HepG2 (cell line): ENCODE measurements around the gene GRIN3B. TPM values are rescaled to one million over a fixed set of nuclear protein-coding genes. Genes with fewer than 3 reads are reported as not detected.

Experiments used
- ATF7 ChIP-seq, 2 experiments: fragments of 450-650 bp in 1 of 2; sonication (generic) in 1 of 2; formaldehyde crosslinking in 1 of 2; IDR thresholded peaks; 2 replicates each; pipeline versions ENCODE4 v1.4.0 to v1.6.1; 2016 to 2020; ENCODE audit warnings: antibody characterized with exemption in 1 of 2, mild to moderate bottlenecking in 1 of 2, missing genetic modification reagents in 1 of 2
- CENPT ChIP-seq: sonication (generic); formaldehyde crosslinking; IDR thresholded peaks from 2 replicates; pipeline ENCODE4 v1.8.0; 2022; ENCODE audit warnings: low read depth, mild to moderate bottlenecking, moderate library complexity, missing genetic modification reagents
- CHCHD3 ChIP-seq: sonication (generic); formaldehyde crosslinking; IDR thresholded peaks from 2 replicates; pipeline ENCODE4 v1.8.0; 2022; ENCODE audit warnings: mild to moderate bottlenecking, missing genetic modification reagents, moderate library complexity
- DR1 ChIP-seq: sonication (generic); formaldehyde crosslinking; IDR thresholded peaks from 2 replicates; pipeline ENCODE4 v1.8.0; 2021; ENCODE audit warnings: mild to moderate bottlenecking, missing genetic modification reagents, inconsistent platforms
- GTF3A ChIP-seq: sonication (generic); formaldehyde crosslinking; conservative IDR thresholded peaks from 2 replicates; pipeline ENCODE4 v1.4.0; 2020; ENCODE audit warnings: mild to moderate bottlenecking, missing genetic modification reagents
- HOXA3 ChIP-seq: sonication (generic); formaldehyde crosslinking; IDR thresholded peaks from 2 replicates; pipeline ENCODE4 v1.5.0; 2020; ENCODE audit warnings: missing genetic modification reagents
- PAX8 ChIP-seq: sonication (generic); formaldehyde crosslinking; IDR thresholded peaks from 2 replicates; pipeline ENCODE4 v1.8.0; 2022; ENCODE audit warnings: mild to moderate bottlenecking, missing genetic modification reagents, borderline replicate concordance
- SKI ChIP-seq: fragments of 450-650 bp; IDR thresholded peaks from one replicate; pipeline ENCODE4 v1.6.1; 2018; ENCODE audit warnings: mild to moderate bottlenecking; ENCODE audit not compliant: partially characterized antibody
- SUZ12 ChIP-seq: fragments of 150-350 bp; IDR thresholded peaks from 2 replicates; pipeline ENCODE4 v1.6.1; 2014; ENCODE audit warnings: low read depth, low read length
- TBX3 ChIP-seq: fragments of 450-650 bp; IDR thresholded peaks from 2 replicates; pipeline ENCODE4 v1.6.1; 2017; ENCODE audit warnings: antibody characterized with exemption, mild to moderate bottlenecking, inconsistent platforms, borderline replicate concordance
- ZBTB20 ChIP-seq: sonication (generic); formaldehyde crosslinking; IDR thresholded peaks from 2 replicates; pipeline ENCODE4 v1.8.1; 2023; ENCODE audit warnings: missing genetic modification reagents, low read depth, mild to moderate bottlenecking, borderline replicate concordance
- ZNF12 ChIP-seq: sonication (generic); formaldehyde crosslinking; IDR thresholded peaks from 2 replicates; pipeline ENCODE4 v1.5.0; 2020; ENCODE audit warnings: missing genetic modification reagents
- ZNF256 ChIP-seq: sonication (generic); formaldehyde crosslinking; conservative IDR thresholded peaks from 2 replicates; pipeline ENCODE4 v1.4.0; 2020; ENCODE audit warnings: missing genetic modification reagents
- ZNF484 ChIP-seq: sonication (generic); formaldehyde crosslinking; IDR thresholded peaks from 2 replicates; pipeline ENCODE4 v1.5.1; 2020; ENCODE audit warnings: mild to moderate bottlenecking, low read depth, missing genetic modification reagents, borderline replicate concordance
- ZNF619 ChIP-seq: sonication (generic); formaldehyde crosslinking; IDR thresholded peaks from 2 replicates; pipeline ENCODE4 v1.4.0; 2020; ENCODE audit warnings: mild to moderate bottlenecking, missing genetic modification reagents
- ZNF788 ChIP-seq: sonication (generic); formaldehyde crosslinking; IDR thresholded peaks from 2 replicates; pipeline ENCODE4 v1.5.0; 2020; ENCODE audit warnings: mild to moderate bottlenecking, missing genetic modification reagents, borderline replicate concordance
- polyA plus RNA-seq, 8 experiments: library from polyadenylated mRNA; depleted of rRNA in 3 of 8; stranded (reverse) in 7 of 8; unstranded in 1 of 8; fragments of >200 nt; fragmentation: Illumina TruSeq in 4 of 8; extraction: Trizol in 4 of 8; gene quantifications; 2 replicates each; pipeline versions ENCODE4 v1.2.1 to v1.2.3, GENCODE V29; 2011 to 2016; ENCODE audit warnings: low read depth in 4 of 8, missing spikeins in 1 of 8, mixed read lengths in 1 of 8; ENCODE audit not compliant: insufficient read depth in 1 of 8
- total RNA-seq, 5 experiments: library from RNA; depleted of rRNA; stranded (reverse); fragments of >200 nt; fragmentation: Illumina TruSeq; extraction: Trizol; gene quantifications; 2 replicates each; pipeline ENCODE4 v1.2.3, GENCODE V29; 2016; ENCODE audit warnings: low read depth in 1 of 5
- TF ChIP-seq, protein P1 (sequence below): sonication (generic); formaldehyde crosslinking; IDR thresholded peaks from 2 replicates; pipeline ENCODE4 v1.4.0; 2020; ENCODE audit warnings: missing genetic modification reagents
- TF ChIP-seq, protein P2 (sequence below): sonication (generic); formaldehyde crosslinking; IDR thresholded peaks from 2 replicates; pipeline ENCODE4 v1.4.0; 2020; ENCODE audit warnings: missing genetic modification reagents, borderline replicate concordance
- TF ChIP-seq, protein P3 (sequence below): sonication (generic); formaldehyde crosslinking; IDR thresholded peaks from 2 replicates; pipeline ENCODE4 v1.8.0; 2022; ENCODE audit warnings: mild to moderate bottlenecking, missing genetic modification reagents, borderline replicate concordance
- TF ChIP-seq, protein P4 (sequence below): sonication (generic); formaldehyde crosslinking; IDR thresholded peaks from 2 replicates; pipeline ENCODE4 v1.4.0; 2020; ENCODE audit warnings: mild to moderate bottlenecking, missing genetic modification reagents

GRIN3B gene
- total and polyA plus RNA-seq, 2 of the 13 experiments (the other 11 are each of a cell fraction or from before 2014, with no cell fraction given): 0.07 to 0.20 TPM

DNA sequence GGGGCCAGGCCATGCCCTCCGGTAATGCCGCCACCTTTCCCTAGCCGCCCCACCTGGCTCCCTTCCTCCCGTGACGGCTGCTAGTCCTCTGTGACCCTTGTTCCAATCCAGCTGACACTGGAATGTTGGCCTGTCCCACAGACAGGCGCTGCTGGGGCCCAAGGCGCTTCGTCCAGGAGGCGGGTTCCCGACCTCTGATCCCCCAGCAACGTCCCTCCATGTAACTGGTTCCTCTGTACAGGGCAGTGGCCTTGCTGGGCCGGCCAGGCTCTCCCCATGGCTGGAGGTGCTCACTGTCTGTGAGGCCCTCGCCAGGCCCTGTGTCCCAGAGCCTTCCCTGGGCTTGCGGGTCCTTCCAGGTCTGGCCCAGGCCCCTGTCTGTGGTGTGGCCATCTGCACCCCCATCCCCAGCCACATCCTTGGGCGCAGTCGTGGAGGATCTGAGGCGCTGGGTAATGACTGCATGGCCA lies 6.8 kb upstream of the GRIN3B start (continued):
- TF ChIP-seq SUZ12 (no peak), SKI (peak; percentile 95), GTF3A (no peak), ZNF256 (CRISPR knock-in tag) (no peak), HOXA3 (CRISPR knock-in tag) (peak; percentile 91), ZNF12 (CRISPR knock-in tag) (no peak), CHCHD3 (CRISPR knock-in tag) (no peak), DR1 (CRISPR knock-in tag) (peak; percentile 69; the same call in 1 of the 2 replicates), CENPT (no peak), ZNF484 (CRISPR knock-in tag) (no peak), TBX3 (no peak), ATF7 (IDR thresholded peaks at IDR 0.05) (no peak), ATF7 (CRISPR knock-in tag; IDR thresholded peaks at IDR 0.05) (no peak; the same call in 1 of the 2 replicates), ZNF619 (CRISPR knock-in tag) (no peak), ZNF788 (CRISPR knock-in tag) (peak; percentile 35; the same call in 1 of the 2 replicates), ZBTB20 (CRISPR knock-in tag) (peak; percentile 44; the same call in 1 of the 2 replicates), PAX8 (CRISPR knock-in tag) (no peak)
- TF ChIP-seq, protein P1, sequence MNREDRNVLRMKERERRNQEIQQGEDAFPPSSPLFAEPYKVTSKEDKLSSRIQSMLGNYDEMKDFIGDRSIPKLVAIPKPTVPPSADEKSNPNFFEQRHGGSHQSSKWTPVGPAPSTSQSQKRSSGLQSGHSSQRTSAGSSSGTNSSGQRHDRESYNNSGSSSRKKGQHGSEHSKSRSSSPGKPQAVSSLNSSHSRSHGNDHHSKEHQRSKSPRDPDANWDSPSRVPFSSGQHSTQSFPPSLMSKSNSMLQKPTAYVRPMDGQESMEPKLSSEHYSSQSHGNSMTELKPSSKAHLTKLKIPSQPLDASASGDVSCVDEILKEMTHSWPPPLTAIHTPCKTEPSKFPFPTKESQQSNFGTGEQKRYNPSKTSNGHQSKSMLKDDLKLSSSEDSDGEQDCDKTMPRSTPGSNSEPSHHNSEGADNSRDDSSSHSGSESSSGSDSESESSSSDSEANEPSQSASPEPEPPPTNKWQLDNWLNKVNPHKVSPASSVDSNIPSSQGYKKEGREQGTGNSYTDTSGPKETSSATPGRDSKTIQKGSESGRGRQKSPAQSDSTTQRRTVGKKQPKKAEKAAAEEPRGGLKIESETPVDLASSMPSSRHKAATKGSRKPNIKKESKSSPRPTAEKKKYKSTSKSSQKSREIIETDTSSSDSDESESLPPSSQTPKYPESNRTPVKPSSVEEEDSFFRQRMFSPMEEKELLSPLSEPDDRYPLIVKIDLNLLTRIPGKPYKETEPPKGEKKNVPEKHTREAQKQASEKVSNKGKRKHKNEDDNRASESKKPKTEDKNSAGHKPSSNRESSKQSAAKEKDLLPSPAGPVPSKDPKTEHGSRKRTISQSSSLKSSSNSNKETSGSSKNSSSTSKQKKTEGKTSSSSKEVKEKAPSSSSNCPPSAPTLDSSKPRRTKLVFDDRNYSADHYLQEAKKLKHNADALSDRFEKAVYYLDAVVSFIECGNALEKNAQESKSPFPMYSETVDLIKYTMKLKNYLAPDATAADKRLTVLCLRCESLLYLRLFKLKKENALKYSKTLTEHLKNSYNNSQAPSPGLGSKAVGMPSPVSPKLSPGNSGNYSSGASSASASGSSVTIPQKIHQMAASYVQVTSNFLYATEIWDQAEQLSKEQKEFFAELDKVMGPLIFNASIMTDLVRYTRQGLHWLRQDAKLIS: no peak
- TF ChIP-seq, protein P2, sequence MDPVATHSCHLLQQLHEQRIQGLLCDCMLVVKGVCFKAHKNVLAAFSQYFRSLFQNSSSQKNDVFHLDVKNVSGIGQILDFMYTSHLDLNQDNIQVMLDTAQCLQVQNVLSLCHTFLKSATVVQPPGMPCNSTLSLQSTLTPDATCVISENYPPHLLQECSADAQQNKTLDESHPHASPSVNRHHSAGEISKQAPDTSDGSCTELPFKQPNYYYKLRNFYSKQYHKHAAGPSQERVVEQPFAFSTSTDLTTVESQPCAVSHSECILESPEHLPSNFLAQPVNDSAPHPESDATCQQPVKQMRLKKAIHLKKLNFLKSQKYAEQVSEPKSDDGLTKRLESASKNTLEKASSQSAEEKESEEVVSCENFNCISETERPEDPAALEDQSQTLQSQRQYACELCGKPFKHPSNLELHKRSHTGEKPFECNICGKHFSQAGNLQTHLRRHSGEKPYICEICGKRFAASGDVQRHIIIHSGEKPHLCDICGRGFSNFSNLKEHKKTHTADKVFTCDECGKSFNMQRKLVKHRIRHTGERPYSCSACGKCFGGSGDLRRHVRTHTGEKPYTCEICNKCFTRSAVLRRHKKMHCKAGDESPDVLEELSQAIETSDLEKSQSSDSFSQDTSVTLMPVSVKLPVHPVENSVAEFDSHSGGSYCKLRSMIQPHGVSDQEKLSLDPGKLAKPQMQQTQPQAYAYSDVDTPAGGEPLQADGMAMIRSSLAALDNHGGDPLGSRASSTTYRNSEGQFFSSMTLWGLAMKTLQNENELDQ (CRISPR knock-in tag): no peak
- TF ChIP-seq, protein P3, sequence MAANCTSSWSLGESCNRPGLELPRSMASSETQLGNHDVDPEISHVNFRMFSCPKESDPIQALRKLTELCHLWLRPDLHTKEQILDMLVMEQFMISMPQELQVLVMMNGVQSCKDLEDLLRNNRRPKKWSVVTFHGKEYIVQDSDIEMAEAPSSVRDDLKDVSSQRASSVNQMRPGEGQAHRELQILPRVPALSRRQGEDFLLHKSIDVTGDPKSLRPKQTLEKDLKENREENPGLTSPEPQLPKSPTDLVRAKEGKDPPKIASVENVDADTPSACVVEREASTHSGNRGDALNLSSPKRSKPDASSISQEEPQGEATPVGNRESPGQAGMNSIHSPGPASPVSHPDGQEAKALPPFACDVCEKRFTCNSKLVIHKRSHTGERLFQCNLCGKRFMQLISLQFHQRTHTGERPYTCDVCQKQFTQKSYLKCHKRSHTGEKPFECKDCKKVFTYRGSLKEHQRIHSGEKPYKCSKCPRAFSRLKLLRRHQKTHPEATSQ (CRISPR knock-in tag): no peak
- TF ChIP-seq, protein P4, sequence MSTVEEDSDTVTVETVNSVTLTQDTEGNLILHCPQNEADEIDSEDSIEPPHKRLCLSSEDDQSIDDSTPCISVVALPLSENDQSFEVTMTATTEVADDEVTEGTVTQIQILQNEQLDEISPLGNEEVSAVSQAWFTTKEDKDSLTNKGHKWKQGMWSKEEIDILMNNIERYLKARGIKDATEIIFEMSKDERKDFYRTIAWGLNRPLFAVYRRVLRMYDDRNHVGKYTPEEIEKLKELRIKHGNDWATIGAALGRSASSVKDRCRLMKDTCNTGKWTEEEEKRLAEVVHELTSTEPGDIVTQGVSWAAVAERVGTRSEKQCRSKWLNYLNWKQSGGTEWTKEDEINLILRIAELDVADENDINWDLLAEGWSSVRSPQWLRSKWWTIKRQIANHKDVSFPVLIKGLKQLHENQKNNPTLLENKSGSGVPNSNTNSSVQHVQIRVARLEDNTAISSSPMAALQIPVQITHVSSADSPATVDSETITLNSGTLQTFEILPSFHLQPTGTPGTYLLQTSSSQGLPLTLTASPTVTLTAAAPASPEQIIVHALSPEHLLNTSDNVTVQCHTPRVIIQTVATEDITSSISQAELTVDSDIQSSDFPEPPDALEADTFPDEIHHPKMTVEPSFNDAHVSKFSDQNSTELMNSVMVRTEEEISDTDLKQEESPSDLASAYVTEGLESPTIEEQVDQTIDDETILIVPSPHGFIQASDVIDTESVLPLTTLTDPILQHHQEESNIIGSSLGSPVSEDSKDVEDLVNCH (CRISPR knock-in tag): no peak
